Thoracic aorta (tissue), 2 donors: ENCODE measurements around the gene WFDC5. TPM values are rescaled to one million over a fixed set of nuclear protein-coding genes. Genes with fewer than 3 reads are reported as not detected.

ENCODE experiments used
- ATAC-seq: fragments of 150-250 bp; one replicate; pipeline ENCODE4 v1.8.0; 2017; ENCODE audit warnings: low read depth; ENCODE audit not compliant: insufficient number of reproducible peaks, low FRiP score
- DNase-seq: peaks from one replicate; pipeline ENCODE4 v3.0.0-alpha.2; 2020; ENCODE audit warnings: low spot score
- H3K27ac ChIP-seq, 2 donors: fragments of 200-600 bp; sonication (generic); 1 replicate in 1 of 2; 2 replicates in 1 of 2; pipeline ENCODE4 v1.5.1; 2016; ENCODE audit warnings: mild to moderate bottlenecking in 2 of 2, moderate library complexity in 2 of 2
- H3K27me3 ChIP-seq: fragments of 200-600 bp; sonication (generic); replicated peaks from 2 replicates; pipeline ENCODE4 v1.6.0; 2016; ENCODE audit warnings: mild to moderate bottlenecking; ENCODE audit not compliant: insufficient read depth
- H3K36me3 ChIP-seq: fragments of 200-600 bp; sonication (generic); one replicate; pipeline ENCODE4 v1.5.1; 2016
- H3K4me1 ChIP-seq, 2 donors: fragments of 200-600 bp; sonication (generic); 1 replicate in 1 of 2; 2 replicates in 1 of 2; pipeline versions ENCODE4 v1.5.1 to v1.6.0; 2016; ENCODE audit warnings: low read depth in 2 of 2, mild to moderate bottlenecking in 1 of 2; ENCODE audit not compliant: control insufficient read depth in 1 of 2
- H3K4me3 ChIP-seq: fragments of 200-600 bp; sonication (generic); 2 replicates; pipeline ENCODE4 v1.5.1; 2016; ENCODE audit warnings: mild to moderate bottlenecking
- H3K9me3 ChIP-seq: fragments of 200-600 bp; sonication (generic); 2 replicates; pipeline ENCODE4 v1.5.1; 2016
- CTCF ChIP-seq: fragments of 200-600 bp; sonication (generic); IDR thresholded peaks from one replicate; pipeline ENCODE4 v1.5.1; 2019; ENCODE audit warnings: antibody characterized with exemption
- total RNA-seq, 2 donors: library from RNA; depleted of rRNA; stranded (reverse); fragments of >200 nt; gene quantifications; one replicate each; pipeline versions ENCODE4 v1.1.0 to v1.2.3, GENCODE V29; 2016

The WFDC5 gene
- total RNA-seq, 2 donors from 2014 or later = not detected

GRCh38 chr20:45124365-45124764 is 9.4 kb upstream of the WFDC5 start, which contains the start of gene WFDC12:
TSS of gene WFDC12 (minus strand) at chr20:45124465. CDS start at chr20:45124447, 18 bp downstream.
- Histone ChIP-seq H3K36me3 (no peaks in the 10 kb centered on the region), H3K9me3 (no peaks in the 10 kb centered on the region), H3K27me3 (no peaks in the 10 kb centered on the region), H3K27ac (no peak within 1 kb of the TSS), H3K4me3 (no peak within 1 kb of the TSS), H3K4me1 (no peaks in the 10 kb centered on the region)
- no peak for ATAC-seq
- DNase-seq = no peak
- no peak for TF ChIP-seq CTCF

GRCh38 chr20:45121388-45121787 is 6.4 kb upstream of the WFDC5 start:
- DNase-seq (no peak), ATAC-seq (no peak)
- H3K4me3 ChIP-seq = no peak overlapping the region
- no peaks in the 10 kb centered on the region for H3K27me3 ChIP-seq
- H3K4me1 ChIP-seq = no peaks in the 10 kb centered on the region
- TF ChIP-seq CTCF = no peak
- H3K36me3 ChIP-seq = no peaks in the 10 kb centered on the region
- no peaks in the 10 kb centered on the region for H3K9me3 ChIP-seq
- no peak overlapping the region for H3K27ac ChIP-seq

GRCh38 chr20:45119556-45120266 is 4.7 kb upstream of the WFDC5 start:
- Histone ChIP-seq H3K4me3 (no peak overlapping the region), H3K27ac (no peak overlapping the region), H3K27me3 (no peaks in the 10 kb centered on the region), H3K4me1 (no peaks in the 10 kb centered on the region), H3K9me3 (no peaks in the 10 kb centered on the region), H3K36me3 (no peaks in the 10 kb centered on the region)
- ATAC-seq = no peak
- no peak for DNase-seq
- no peak for TF ChIP-seq CTCF

- TF ChIP-seq CTCF = no peak
- no peak overlapping the region for H3K27ac ChIP-seq
- H3K36me3 ChIP-seq = no peaks in the 10 kb centered on the region
- H3K4me1 ChIP-seq = no peaks in the 10 kb centered on the region
- H3K27me3 ChIP-seq = no peaks in the 10 kb centered on the region
- ATAC-seq (no peak), DNase-seq (no peak)
- H3K9me3 ChIP-seq = no peaks in the 10 kb centered on the region
- H3K4me3 ChIP-seq = no peak overlapping the region
These were observed 3.1 kb upstream of the WFDC5 start for GRCh38 chr20:45118028-45118427.

- DNase-seq = no peak
- no peak for ATAC-seq
- no peak for TF ChIP-seq CTCF
These were observed 2.6 kb upstream of the WFDC5 start for GRCh38 chr20:45117581-45117980.

More at GRCh38 chr20:45117581-45117980, 2.6 kb upstream of the WFDC5 start:
- Histone ChIP-seq H3K36me3 (no peaks in the 10 kb centered on the region), H3K4me1 (no peaks in the 10 kb centered on the region), H3K27ac (no peak overlapping the region), H3K27me3 (no peaks in the 10 kb centered on the region), H3K9me3 (no peaks in the 10 kb centered on the region), H3K4me3 (no peak overlapping the region)
